ENCODE data around the gene GNA15. TPM values are rescaled to one million over a fixed set of nuclear protein-coding genes. Genes with fewer than 3 reads are reported as not detected.

GNA15 gene
- total RNA-seq, 4 donors from 2014 or later, result 1.2 to 7.2 (median 2.9) TPM

- no peak for DNase-seq
- intact Hi-C loops (cut with DNase I; ENCODE audit: low total_unique reads), result loop anchor here (10.0 kb wide), 1 partner anchor 150 kb away; no protein-coding TSS in a partner anchor
- Histone ChIP-seq H3K4me1 (peaks cover 0 to 17% of the 10 kb centered on the region in 2 donors), H3K27me3 (no peaks in the 10 kb centered on the region), H3K4me3 (no peak overlapping the region), H3K27ac (no peak overlapping the region), H3K36me3 (no peaks in the 10 kb centered on the region), H3K9me3 (no peaks in the 10 kb centered on the region)
- TF ChIP-seq POLR2A (IDR thresholded peaks at IDR 0.05) (no peak), CTCF (IDR thresholded peaks at IDR 0.05) (no peak)
These were observed 31.2 kb upstream of the GNA15 start for GRCh38 chr19:3104708-3104983.

- H3K4me3 ChIP-seq, result no peak overlapping the region
- H3K36me3 ChIP-seq, result no peaks in the 10 kb centered on the region
- peaks cover 0 to 12% of the 10 kb centered on the region in 2 donors for H3K4me1 ChIP-seq
- intact Hi-C loops (cut with DNase I; ENCODE audit: low total_unique reads), result loop anchor here (10.0 kb wide), 1 partner anchor 151 kb away; no protein-coding TSS in a partner anchor
- H3K27me3 ChIP-seq, result no peaks in the 10 kb centered on the region
- TF ChIP-seq POLR2A (IDR thresholded peaks at IDR 0.05) (no peak), CTCF (IDR thresholded peaks at IDR 0.05) (no peak)
- H3K27ac ChIP-seq, result no peak overlapping the region
- DNase-seq, result no peak
- H3K9me3 ChIP-seq, result no peaks in the 10 kb centered on the region
These were observed 30.0 kb upstream of the GNA15 start for GRCh38 chr19:3105641-3106508.

- Histone ChIP-seq H3K36me3 (no peaks in the 10 kb centered on the region), H3K4me1 (peaks cover 0 to 12% of the 10 kb centered on the region in 2 donors), H3K27ac (no peak overlapping the region)
These were observed 29.2 kb upstream of the GNA15 start for GRCh38 chr19:3106509-3107141.

GRCh38 chr19:3107658-3108057 lies 28.2 kb upstream of the GNA15 start:
- H3K4me1 ChIP-seq, result peaks cover 0 to 12% of the 10 kb centered on the region in 2 donors
- H3K27me3 ChIP-seq, result no peaks in the 10 kb centered on the region
- no peak overlapping the region for H3K4me3 ChIP-seq
- TF ChIP-seq POLR2A (IDR thresholded peaks at IDR 0.05) (no peak), CTCF (IDR thresholded peaks at IDR 0.05) (no peak)
- H3K9me3 ChIP-seq, result no peaks in the 10 kb centered on the region
- H3K36me3 ChIP-seq, result no peaks in the 10 kb centered on the region
- no peak for DNase-seq
- no peak overlapping the region for H3K27ac ChIP-seq
- intact Hi-C loops (cut with DNase I; ENCODE audit: low total_unique reads), result loop anchor here (10.0 kb wide), 1 partner anchor 153 kb away; no protein-coding TSS in a partner anchor

More at GRCh38 chr19:3106509-3107141, 29.2 kb upstream of the GNA15 start:
- Histone ChIP-seq H3K4me3 (no peak overlapping the region), H3K9me3 (no peaks in the 10 kb centered on the region), H3K27me3 (no peaks in the 10 kb centered on the region)
- no peak for DNase-seq
- intact Hi-C loops (cut with DNase I; ENCODE audit: low total_unique reads), result loop anchor here (10.0 kb wide), 1 partner anchor 152 kb away; no protein-coding TSS in a partner anchor
- TF ChIP-seq POLR2A (IDR thresholded peaks at IDR 0.05) (no peak), CTCF (IDR thresholded peaks at IDR 0.05) (no peak)

- H3K36me3 ChIP-seq, result no peaks in the 10 kb centered on the region
These were observed 27.1 kb upstream of the GNA15 start for GRCh38 chr19:3108775-3109174.

More at GRCh38 chr19:3108775-3109174, 27.1 kb upstream of the GNA15 start:
- Histone ChIP-seq H3K27ac (no peak overlapping the region), H3K9me3 (no peaks in the 10 kb centered on the region), H3K4me3 (no peak overlapping the region), H3K27me3 (no peaks in the 10 kb centered on the region), H3K4me1 (peaks cover 0 to 8% of the 10 kb centered on the region in 2 donors)
- peak; percentile 52 to 57 for DNase-seq
- intact Hi-C loops (cut with DNase I; ENCODE audit: low total_unique reads), result loop anchor here (10.0 kb wide), 1 partner anchor 154 kb away; no protein-coding TSS in a partner anchor
- peak; percentile 37 to 63 (median 61) for TF ChIP-seq CTCF (IDR thresholded peaks at IDR 0.05)
- no peak for TF ChIP-seq POLR2A (IDR thresholded peaks at IDR 0.05)
